Measurements from ENCODE around the gene BEND5. TPM values are rescaled to one million over a fixed set of nuclear protein-coding genes. Genes with fewer than 3 reads are reported as not detected.

Gene BEND5
- 0.22 and 0.51 TPM in 2 replicates for total RNA-seq (2012; rRNA removed)

- no peaks in the 10 kb centered on the region for H3K4me1 ChIP-seq (ENCODE audit: control insufficient read depth, insufficient read depth, low read length)
- H3K36me3 ChIP-seq (ENCODE audit: insufficient read depth, low read length), result no peaks in the 10 kb centered on the region
- peak within 1 kb of the TSS; percentile 68 for H3K4me3 ChIP-seq (ENCODE audit: low read length)
- H3K9me3 ChIP-seq (replicated peaks; ENCODE audit: low read length), result no peaks in the 10 kb centered on the region
- H3K9ac ChIP-seq (ENCODE audit: low read depth, low read length), result peak within 1 kb of the TSS; percentile 25
- H3K27me3 ChIP-seq (ENCODE audit: control insufficient read depth, insufficient read depth, low read length), result peaks cover 16% of the 10 kb centered on the region
- H3K4me2 ChIP-seq (ENCODE audit: low read length), result peak within 1 kb of the TSS; percentile 85
Measured at GRCh38 chr1:48776393-48777218, at the start of gene BEND5. Gene BEND5, minus strand, starts transcription at chr1:48776891. Its CDS starts 60 bp downstream, at chr1:48776831.

- H3K9me3 ChIP-seq (replicated peaks; ENCODE audit: low read length), result no peaks in the 10 kb centered on the region
- no peak overlapping the region for H3K4me2 ChIP-seq (ENCODE audit: low read length)
- no peak overlapping the region for H3K4me3 ChIP-seq (ENCODE audit: low read length)
- H3K27me3 ChIP-seq (ENCODE audit: control insufficient read depth, insufficient read depth, low read length), result peaks cover 22% of the 10 kb centered on the region
- H3K36me3 ChIP-seq (ENCODE audit: insufficient read depth, low read length), result no peaks in the 10 kb centered on the region
- no peaks in the 10 kb centered on the region for H3K4me1 ChIP-seq (ENCODE audit: control insufficient read depth, insufficient read depth, low read length)
- H3K9ac ChIP-seq (ENCODE audit: low read depth, low read length), result no peak overlapping the region
Measured at GRCh38 chr1:48823168-48823567, 46.5 kb upstream of the BEND5 start.

- H3K27me3 ChIP-seq (ENCODE audit: control insufficient read depth, insufficient read depth, low read length), result peaks cover 17% of the 10 kb centered on the region
- no peaks in the 10 kb centered on the region for H3K4me1 ChIP-seq (ENCODE audit: control insufficient read depth, insufficient read depth, low read length)
- no peaks in the 10 kb centered on the region for H3K36me3 ChIP-seq (ENCODE audit: insufficient read depth, low read length)
- H3K4me3 ChIP-seq (ENCODE audit: low read length), result no peak overlapping the region
- H3K9me3 ChIP-seq (replicated peaks; ENCODE audit: low read length), result no peaks in the 10 kb centered on the region
- H3K4me2 ChIP-seq (ENCODE audit: low read length), result no peak overlapping the region
- H3K9ac ChIP-seq (ENCODE audit: low read depth, low read length), result no peak overlapping the region
Measured at GRCh38 chr1:48820491-48820890, 43.8 kb upstream of the BEND5 start.

- no peak overlapping the region for H3K4me3 ChIP-seq (ENCODE audit: low read length)
- H3K27me3 ChIP-seq (ENCODE audit: control insufficient read depth, insufficient read depth, low read length), result peaks cover 3% of the 10 kb centered on the region
- H3K4me2 ChIP-seq (ENCODE audit: low read length), result no peak overlapping the region
- no peaks in the 10 kb centered on the region for H3K9me3 ChIP-seq (replicated peaks; ENCODE audit: low read length)
- no peak overlapping the region for H3K9ac ChIP-seq (ENCODE audit: low read depth, low read length)
- H3K36me3 ChIP-seq (ENCODE audit: insufficient read depth, low read length), result no peaks in the 10 kb centered on the region
- no peaks in the 10 kb centered on the region for H3K4me1 ChIP-seq (ENCODE audit: control insufficient read depth, insufficient read depth, low read length)
Measured at GRCh38 chr1:48817505-48818114, 40.9 kb upstream of the BEND5 start.

GRCh38 chr1:48810740-48811139 is 34.0 kb upstream of the BEND5 start:
- Histone ChIP-seq H3K9me3 (replicated peaks; ENCODE audit: low read length) (no peaks in the 10 kb centered on the region), H3K4me1 (ENCODE audit: control insufficient read depth, insufficient read depth, low read length) (no peaks in the 10 kb centered on the region), H3K27me3 (ENCODE audit: control insufficient read depth, insufficient read depth, low read length) (peaks cover 5% of the 10 kb centered on the region), H3K4me3 (ENCODE audit: low read length) (no peak overlapping the region), H3K4me2 (ENCODE audit: low read length) (no peak overlapping the region), H3K36me3 (ENCODE audit: insufficient read depth, low read length) (no peaks in the 10 kb centered on the region), H3K9ac (ENCODE audit: low read depth, low read length) (no peak overlapping the region)

- Histone ChIP-seq H3K9ac (ENCODE audit: low read depth, low read length) (no peak overlapping the region), H3K4me1 (ENCODE audit: control insufficient read depth, insufficient read depth, low read length) (no peaks in the 10 kb centered on the region), H3K9me3 (replicated peaks; ENCODE audit: low read length) (no peaks in the 10 kb centered on the region), H3K36me3 (ENCODE audit: insufficient read depth, low read length) (no peaks in the 10 kb centered on the region), H3K4me2 (ENCODE audit: low read length) (no peak overlapping the region), H3K4me3 (ENCODE audit: low read length) (no peak overlapping the region), H3K27me3 (ENCODE audit: control insufficient read depth, insufficient read depth, low read length) (peaks cover 5% of the 10 kb centered on the region)
Measured at GRCh38 chr1:48808496-48808895, 31.8 kb upstream of the BEND5 start.

GRCh38 chr1:48807554-48808260 is 31.0 kb upstream of the BEND5 start:
- Histone ChIP-seq H3K27me3 (ENCODE audit: control insufficient read depth, insufficient read depth, low read length) (peaks cover 5% of the 10 kb centered on the region), H3K9me3 (replicated peaks; ENCODE audit: low read length) (no peaks in the 10 kb centered on the region), H3K36me3 (ENCODE audit: insufficient read depth, low read length) (no peaks in the 10 kb centered on the region), H3K4me2 (ENCODE audit: low read length) (no peak overlapping the region), H3K4me3 (ENCODE audit: low read length) (no peak overlapping the region), H3K4me1 (ENCODE audit: control insufficient read depth, insufficient read depth, low read length) (no peaks in the 10 kb centered on the region), H3K9ac (ENCODE audit: low read depth, low read length) (no peak overlapping the region)

- Histone ChIP-seq H3K36me3 (ENCODE audit: insufficient read depth, low read length) (no peaks in the 10 kb centered on the region), H3K4me3 (ENCODE audit: low read length) (no peak overlapping the region), H3K4me2 (ENCODE audit: low read length) (no peak overlapping the region), H3K27me3 (ENCODE audit: control insufficient read depth, insufficient read depth, low read length) (no peaks in the 10 kb centered on the region), H3K9ac (ENCODE audit: low read depth, low read length) (no peak overlapping the region), H3K4me1 (ENCODE audit: control insufficient read depth, insufficient read depth, low read length) (no peaks in the 10 kb centered on the region), H3K9me3 (replicated peaks; ENCODE audit: low read length) (no peaks in the 10 kb centered on the region)
Measured at GRCh38 chr1:48803474-48803873, 26.8 kb upstream of the BEND5 start.

GRCh38 chr1:48794816-48795215 is 18.1 kb upstream of the BEND5 start:
- H3K4me1 ChIP-seq (ENCODE audit: control insufficient read depth, insufficient read depth, low read length), result no peaks in the 10 kb centered on the region
- no peaks in the 10 kb centered on the region for H3K36me3 ChIP-seq (ENCODE audit: insufficient read depth, low read length)
- H3K9ac ChIP-seq (ENCODE audit: low read depth, low read length), result no peak overlapping the region
- H3K4me2 ChIP-seq (ENCODE audit: low read length), result no peak overlapping the region
- H3K9me3 ChIP-seq (replicated peaks; ENCODE audit: low read length), result no peaks in the 10 kb centered on the region
- H3K4me3 ChIP-seq (ENCODE audit: low read length), result no peak overlapping the region
- H3K27me3 ChIP-seq (ENCODE audit: control insufficient read depth, insufficient read depth, low read length), result no peaks in the 10 kb centered on the region

GRCh38 chr1:48793863-48794262 is 17.2 kb upstream of the BEND5 start:
- H3K4me2 ChIP-seq (ENCODE audit: low read length), result no peak overlapping the region
- H3K4me3 ChIP-seq (ENCODE audit: low read length), result no peak overlapping the region
- H3K9me3 ChIP-seq (replicated peaks; ENCODE audit: low read length), result no peaks in the 10 kb centered on the region
- no peaks in the 10 kb centered on the region for H3K36me3 ChIP-seq (ENCODE audit: insufficient read depth, low read length)
- H3K4me1 ChIP-seq (ENCODE audit: control insufficient read depth, insufficient read depth, low read length), result no peaks in the 10 kb centered on the region
- H3K27me3 ChIP-seq (ENCODE audit: control insufficient read depth, insufficient read depth, low read length), result no peaks in the 10 kb centered on the region
- H3K9ac ChIP-seq (ENCODE audit: low read depth, low read length), result no peak overlapping the region

- H3K4me2 ChIP-seq (ENCODE audit: low read length), result no peak overlapping the region
- H3K9me3 ChIP-seq (replicated peaks; ENCODE audit: low read length), result no peaks in the 10 kb centered on the region
- H3K36me3 ChIP-seq (ENCODE audit: insufficient read depth, low read length), result no peaks in the 10 kb centered on the region
- no peak overlapping the region for H3K9ac ChIP-seq (ENCODE audit: low read depth, low read length)
- no peak overlapping the region for H3K4me3 ChIP-seq (ENCODE audit: low read length)
- H3K4me1 ChIP-seq (ENCODE audit: control insufficient read depth, insufficient read depth, low read length), result no peaks in the 10 kb centered on the region
- H3K27me3 ChIP-seq (ENCODE audit: control insufficient read depth, insufficient read depth, low read length), result no peaks in the 10 kb centered on the region
Measured at GRCh38 chr1:48792961-48793360, 16.3 kb upstream of the BEND5 start.

Measured in skeletal muscle satellite cell (primary cell).